ENCODE data around the gene PRPF19. TPM values are rescaled to one million over a fixed set of nuclear protein-coding genes. Genes with fewer than 3 reads are reported as not detected.

Gene PRPF19
- total RNA-seq, 1 donor from 2014 or later: 74.4 TPM

DNA sequence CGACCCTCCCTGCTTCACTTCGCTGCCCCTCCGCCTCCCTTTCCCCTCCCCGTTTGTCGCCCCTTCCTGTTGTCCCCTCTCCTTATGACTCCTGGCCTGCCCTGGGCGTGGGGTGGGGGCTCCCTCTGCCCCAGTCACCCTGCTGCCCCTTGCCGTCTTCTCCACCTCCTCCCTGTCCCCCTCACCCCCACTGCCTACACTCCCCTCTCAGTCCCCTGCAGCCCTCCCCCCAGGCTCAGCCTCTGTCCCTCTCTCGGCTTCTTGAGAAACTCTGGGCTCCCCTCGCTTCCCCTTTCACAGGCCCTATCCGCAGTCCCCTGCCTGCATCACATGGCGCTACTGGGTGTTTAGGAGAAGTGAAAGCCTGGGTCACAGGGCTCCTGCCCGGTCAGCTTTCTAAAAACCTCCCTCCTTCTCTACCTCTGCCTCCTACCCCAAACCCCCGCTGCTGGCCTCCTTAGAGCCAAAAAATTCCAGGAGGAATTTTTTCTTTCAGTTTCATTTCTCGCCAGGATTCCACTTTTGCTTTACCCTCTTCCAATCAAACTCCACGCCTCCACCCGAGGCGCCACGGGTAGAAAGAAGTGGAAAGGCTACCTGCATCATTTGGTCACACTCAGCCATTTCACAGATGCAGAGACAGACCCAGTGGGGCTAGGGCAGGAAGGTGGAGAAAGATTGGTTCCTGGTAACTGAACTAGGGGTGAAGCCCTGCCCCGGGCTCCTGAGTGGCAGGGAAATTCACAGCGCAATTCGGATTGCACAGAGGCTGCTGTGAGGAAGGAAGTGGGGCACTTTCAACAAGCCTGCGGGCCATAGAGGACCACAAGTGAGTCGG, 45.7 kb upstream of the PRPF19 start, which contains the start of gene SLC15A3:
Gene SLC15A3 (minus strand): TSS at position 273 of the 838 bp plus-strand sequence. CDS start 625 bp downstream, outside the sequence.
- peaks cover 13% of the 10 kb centered on the region for H3K4me1 Mint-ChIP-seq (ENCODE audit: low read depth, unreplicated experiment)
- H3K36me3 Mint-ChIP-seq (ENCODE audit: unreplicated experiment): no peaks in the 10 kb centered on the region
- peaks cover 14% of the 10 kb centered on the region for H3K27me3 Mint-ChIP-seq (ENCODE audit: unreplicated experiment)
- no peak for DNase-seq
- TF ChIP-seq, protein P1, sequence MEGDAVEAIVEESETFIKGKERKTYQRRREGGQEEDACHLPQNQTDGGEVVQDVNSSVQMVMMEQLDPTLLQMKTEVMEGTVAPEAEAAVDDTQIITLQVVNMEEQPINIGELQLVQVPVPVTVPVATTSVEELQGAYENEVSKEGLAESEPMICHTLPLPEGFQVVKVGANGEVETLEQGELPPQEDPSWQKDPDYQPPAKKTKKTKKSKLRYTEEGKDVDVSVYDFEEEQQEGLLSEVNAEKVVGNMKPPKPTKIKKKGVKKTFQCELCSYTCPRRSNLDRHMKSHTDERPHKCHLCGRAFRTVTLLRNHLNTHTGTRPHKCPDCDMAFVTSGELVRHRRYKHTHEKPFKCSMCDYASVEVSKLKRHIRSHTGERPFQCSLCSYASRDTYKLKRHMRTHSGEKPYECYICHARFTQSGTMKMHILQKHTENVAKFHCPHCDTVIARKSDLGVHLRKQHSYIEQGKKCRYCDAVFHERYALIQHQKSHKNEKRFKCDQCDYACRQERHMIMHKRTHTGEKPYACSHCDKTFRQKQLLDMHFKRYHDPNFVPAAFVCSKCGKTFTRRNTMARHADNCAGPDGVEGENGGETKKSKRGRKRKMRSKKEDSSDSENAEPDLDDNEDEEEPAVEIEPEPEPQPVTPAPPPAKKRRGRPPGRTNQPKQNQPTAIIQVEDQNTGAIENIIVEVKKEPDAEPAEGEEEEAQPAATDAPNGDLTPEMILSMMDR (IDR thresholded peaks at IDR 0.05; ENCODE audit: partially characterized antibody, unreplicated experiment): no peak
- H3K9me3 Mint-ChIP-seq (ENCODE audit: unreplicated experiment): peaks cover 13% of the 10 kb centered on the region
- H3K4me3 Mint-ChIP-seq (ENCODE audit: unreplicated experiment): peak within 1 kb of the TSS; percentile 40
- H3K27ac Mint-ChIP-seq (ENCODE audit: unreplicated experiment): no peak within 1 kb of the TSS

DNA sequence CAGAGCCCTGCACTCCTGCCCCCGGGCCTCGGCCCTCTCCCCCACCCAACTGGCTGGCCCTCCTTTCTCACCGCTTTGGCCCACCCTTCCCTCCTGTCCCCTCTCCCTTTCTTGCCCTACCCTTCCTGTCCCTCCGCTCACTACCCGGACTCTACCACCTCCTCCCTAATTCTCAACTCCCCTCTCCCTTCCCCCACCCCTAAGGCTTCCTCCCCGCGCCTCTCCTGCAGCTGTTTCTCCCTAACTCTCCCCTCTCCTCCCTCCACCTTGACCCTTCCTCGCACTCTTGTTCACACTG, 45.2 kb upstream of the PRPF19 start:
- peaks cover 17% of the 10 kb centered on the region for H3K4me1 Mint-ChIP-seq (ENCODE audit: low read depth, unreplicated experiment)
- no peak overlapping the region for H3K27ac Mint-ChIP-seq (ENCODE audit: unreplicated experiment)
- H3K36me3 Mint-ChIP-seq (ENCODE audit: unreplicated experiment): no peaks in the 10 kb centered on the region
- DNase-seq: no peak
- peaks cover 11% of the 10 kb centered on the region for H3K27me3 Mint-ChIP-seq (ENCODE audit: unreplicated experiment)
- no peak overlapping the region for H3K4me3 Mint-ChIP-seq (ENCODE audit: unreplicated experiment)
- TF ChIP-seq, protein P1 (IDR thresholded peaks at IDR 0.05; ENCODE audit: partially characterized antibody, unreplicated experiment): no peak
- peaks cover 16% of the 10 kb centered on the region for H3K9me3 Mint-ChIP-seq (ENCODE audit: unreplicated experiment)

DNA sequence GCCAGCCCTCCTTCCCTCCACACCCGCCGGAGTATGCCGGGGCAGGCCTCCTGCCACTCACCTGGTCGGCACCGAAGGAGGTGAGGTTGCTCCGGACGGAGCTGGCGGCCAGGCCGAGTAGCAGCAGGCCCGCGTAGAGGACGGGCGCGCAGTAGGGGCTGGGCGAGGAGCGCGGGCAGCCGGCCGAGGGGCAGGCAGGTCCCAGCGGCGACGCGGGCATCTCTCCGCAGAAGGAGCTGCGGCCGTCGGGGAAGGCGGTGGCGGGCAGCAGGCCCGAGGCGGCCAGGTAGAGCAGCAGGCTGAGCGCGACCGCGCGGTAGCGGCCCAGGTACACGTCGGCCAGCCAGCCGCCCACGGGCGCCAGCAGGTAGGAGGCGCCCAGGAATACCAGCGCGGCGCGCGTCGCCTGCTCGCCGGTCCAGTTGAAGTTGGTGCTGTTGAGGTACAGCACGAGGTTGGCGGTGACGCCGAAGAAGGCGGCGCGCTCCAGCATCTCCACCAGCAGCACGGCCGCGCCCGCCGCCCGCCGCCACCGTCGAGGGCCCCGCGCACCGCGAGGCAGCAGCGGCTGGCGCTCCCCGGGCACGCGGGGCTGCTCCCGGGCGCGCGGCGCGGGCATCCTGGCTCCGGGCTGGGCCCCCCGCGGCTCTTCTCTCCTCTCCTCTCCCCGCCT, 44.7 kb upstream of the PRPF19 start:
- DNase-seq: no peak
- Mint-ChIP-seq H3K4me1 (ENCODE audit: low read depth, unreplicated experiment) (peaks cover 22% of the 10 kb centered on the region), H3K27ac (ENCODE audit: unreplicated experiment) (no peak overlapping the region), H3K9me3 (ENCODE audit: unreplicated experiment) (peaks cover 19% of the 10 kb centered on the region), H3K36me3 (ENCODE audit: unreplicated experiment) (no peaks in the 10 kb centered on the region), H3K4me3 (ENCODE audit: unreplicated experiment) (no peak overlapping the region), H3K27me3 (ENCODE audit: unreplicated experiment) (peaks cover 11% of the 10 kb centered on the region)
- TF ChIP-seq, protein P1 (IDR thresholded peaks at IDR 0.05; ENCODE audit: partially characterized antibody, unreplicated experiment): no peak

DNA sequence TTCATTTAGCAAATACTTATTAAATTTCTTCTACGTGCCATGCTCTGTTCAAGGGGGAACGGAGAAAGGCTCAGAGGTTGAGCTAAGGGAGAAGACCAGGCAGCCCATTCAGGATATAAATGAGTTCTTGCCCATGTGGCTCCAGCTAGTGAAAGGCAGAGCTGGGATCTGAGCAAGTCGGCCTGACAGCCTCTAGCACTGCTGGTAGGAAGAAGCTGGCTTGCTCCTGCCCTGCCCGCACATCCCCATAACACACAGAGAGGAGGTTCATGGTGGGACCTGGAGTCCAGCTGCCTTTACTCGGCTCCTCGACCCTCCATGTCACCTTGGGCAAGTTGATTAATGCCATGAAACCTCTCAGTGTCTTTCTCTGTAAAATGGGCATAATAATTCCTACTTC, 43.6 kb upstream of the PRPF19 start:
- H3K4me1 Mint-ChIP-seq (ENCODE audit: low read depth, unreplicated experiment): peaks cover 24% of the 10 kb centered on the region
- H3K9me3 Mint-ChIP-seq (ENCODE audit: unreplicated experiment): peaks cover 19% of the 10 kb centered on the region
- TF ChIP-seq, protein P1 (IDR thresholded peaks at IDR 0.05; ENCODE audit: partially characterized antibody, unreplicated experiment): no peak
- H3K4me3 Mint-ChIP-seq (ENCODE audit: unreplicated experiment): no peak overlapping the region
- H3K27ac Mint-ChIP-seq (ENCODE audit: unreplicated experiment): no peak overlapping the region
- peaks cover 13% of the 10 kb centered on the region for H3K27me3 Mint-ChIP-seq (ENCODE audit: unreplicated experiment)
- DNase-seq: no peak
- H3K36me3 Mint-ChIP-seq (ENCODE audit: unreplicated experiment): no peaks in the 10 kb centered on the region

DNA sequence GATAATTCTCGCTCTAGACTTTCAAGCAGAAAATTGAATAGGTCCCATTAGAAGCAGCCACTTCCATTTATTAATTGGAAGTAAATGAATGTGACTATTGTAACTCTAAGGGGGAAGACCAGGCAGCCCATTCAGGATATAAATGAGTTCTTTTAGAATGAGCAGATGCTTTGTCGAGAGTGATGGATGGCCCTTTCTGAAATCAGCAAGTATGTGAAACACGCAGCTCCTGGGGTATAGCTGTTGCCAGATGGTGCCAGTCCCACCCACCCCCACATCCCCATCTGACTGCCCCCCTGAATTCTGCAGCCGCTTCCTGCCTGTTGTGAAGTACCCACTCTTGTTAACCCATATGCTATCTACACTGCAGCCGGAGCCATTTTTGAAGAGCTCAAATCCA, 41.9 kb upstream of the PRPF19 start:
- peaks cover 15% of the 10 kb centered on the region for H3K27me3 Mint-ChIP-seq (ENCODE audit: unreplicated experiment)
- TF ChIP-seq, protein P1 (IDR thresholded peaks at IDR 0.05; ENCODE audit: partially characterized antibody, unreplicated experiment): no peak

More for the DNA sequence above, 41.9 kb upstream of the PRPF19 start:
- H3K27ac Mint-ChIP-seq (ENCODE audit: unreplicated experiment): peak overlapping the region; percentile 62
- peaks cover 29% of the 10 kb centered on the region for H3K4me1 Mint-ChIP-seq (ENCODE audit: low read depth, unreplicated experiment)
- peak overlapping the region; percentile 28 for H3K4me3 Mint-ChIP-seq (ENCODE audit: unreplicated experiment)
- DNase-seq: no peak
- no peaks in the 10 kb centered on the region for H3K36me3 Mint-ChIP-seq (ENCODE audit: unreplicated experiment)
- H3K9me3 Mint-ChIP-seq (ENCODE audit: unreplicated experiment): peaks cover 19% of the 10 kb centered on the region

Data from glutamatergic neuron (in vitro differentiated cells).